Epidermal melanocyte (primary cell): Measurements from ENCODE around the gene EHD3.

ENCODE experiments used
- DNase-seq: peaks from one replicate; pipeline ENCODE4 v3.0.0; 2011; ENCODE audit warnings: low spot score; ENCODE audit not compliant: insufficient read length

The EHD3 gene

GRCh38 chr2:31284107-31284506 is 50.2 kb downstream of the EHD3 start:
- no peak for DNase-seq

DNA sequence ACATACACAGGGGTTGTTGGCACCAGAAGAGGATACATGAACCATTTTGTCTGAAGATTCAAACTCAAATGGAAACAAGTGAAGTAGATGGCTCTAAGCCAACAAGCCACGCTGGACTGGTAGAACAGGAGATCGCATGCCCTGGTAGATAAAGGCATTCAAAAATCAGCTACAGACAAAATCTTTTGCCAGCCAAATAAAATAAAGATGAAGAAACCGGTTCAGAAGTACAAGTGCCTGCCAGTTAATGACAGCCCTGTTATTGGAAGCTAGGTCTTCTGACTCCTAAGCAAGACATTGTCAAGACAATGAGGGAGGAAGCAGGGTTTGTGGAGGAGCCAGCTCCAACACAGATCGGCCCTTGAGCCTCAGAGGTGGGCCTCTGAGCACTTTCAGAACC is 52.3 kb downstream of the EHD3 start:
- no peak for DNase-seq

GRCh38 chr2:31286961-31287550 is 53.1 kb downstream of the EHD3 start:
- no peak for DNase-seq

DNA sequence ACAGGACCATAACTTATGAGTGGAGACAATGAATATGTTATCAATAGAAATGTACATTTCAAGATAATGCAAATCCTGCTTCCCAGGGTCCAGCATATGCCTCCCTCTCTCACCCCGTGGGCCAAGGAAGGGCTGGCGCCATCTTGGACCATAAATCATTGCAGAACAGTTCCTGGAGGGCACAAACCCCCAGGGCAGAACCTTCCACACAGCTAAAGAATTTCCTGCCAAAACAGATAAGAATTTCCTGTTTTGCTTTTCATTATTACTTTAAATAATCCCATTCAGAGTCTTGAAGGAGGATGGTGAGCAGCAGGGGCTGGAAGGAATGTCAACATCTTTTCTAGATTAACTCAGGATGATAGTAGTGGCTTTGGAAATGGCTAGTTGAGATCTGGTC is 53.7 kb downstream of the EHD3 start:
- DNase-seq: no peak

- no peak for DNase-seq
Measured at GRCh38 chr2:31294196-31294595, 60.2 kb downstream of the EHD3 start.

- no peak for DNase-seq
Measured at GRCh38 chr2:31296641-31297287, 62.8 kb downstream of the EHD3 start.

DNA sequence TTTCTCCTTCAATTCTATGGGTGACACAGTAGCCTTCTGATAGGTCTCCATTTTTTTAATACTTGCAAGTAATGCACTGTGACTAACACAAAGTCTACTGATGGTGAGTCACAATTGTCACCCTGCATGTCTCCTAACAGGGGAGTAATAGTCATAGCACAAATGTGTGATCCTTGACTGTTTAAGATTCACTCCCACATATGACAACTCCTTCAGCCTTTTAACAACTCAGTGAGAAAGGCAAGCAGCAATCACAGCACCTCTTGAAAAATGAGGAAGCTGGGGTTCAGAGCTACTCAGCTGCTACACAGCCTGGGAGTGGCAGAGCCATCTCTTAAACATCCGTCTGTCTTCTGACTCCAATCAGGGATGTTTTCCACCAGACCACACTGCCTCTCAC is 63.8 kb downstream of the EHD3 start:
- DNase-seq: no peak

- no peak for DNase-seq
Measured at GRCh38 chr2:31299547-31299946, 65.6 kb downstream of the EHD3 start.

- no peak for DNase-seq
Measured at GRCh38 chr2:31300309-31300708, 66.4 kb downstream of the EHD3 start.

GRCh38 chr2:31302940-31303563 is 69.1 kb downstream of the EHD3 start:
- DNase-seq: no peak

GRCh38 chr2:31304816-31305215 is 70.9 kb downstream of the EHD3 start:
- DNase-seq: no peak

GRCh38 chr2:31312898-31313297 is 78.9 kb downstream of the EHD3 start:
- DNase-seq: no peak

DNA sequence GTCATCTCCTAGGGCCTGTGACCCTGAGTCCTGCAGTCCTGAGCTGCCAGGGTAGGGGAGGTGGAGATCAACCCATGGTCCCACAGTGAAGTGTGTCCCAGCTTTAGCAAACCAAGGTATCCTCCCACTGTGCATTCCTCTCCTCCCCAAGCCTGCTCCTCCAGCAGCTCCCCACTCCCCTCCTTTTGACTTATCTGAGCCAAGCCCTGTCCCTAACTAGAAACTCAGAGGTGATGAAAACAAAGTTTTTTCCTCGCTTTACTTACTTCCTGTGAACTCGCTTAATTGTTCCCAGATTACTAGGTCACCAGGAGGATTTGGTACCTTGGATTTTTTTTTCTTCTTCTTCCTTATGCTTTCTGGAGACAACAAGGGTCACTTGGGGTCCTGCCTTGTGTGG is 80.8 kb downstream of the EHD3 start:
- DNase-seq: no peak

DNA sequence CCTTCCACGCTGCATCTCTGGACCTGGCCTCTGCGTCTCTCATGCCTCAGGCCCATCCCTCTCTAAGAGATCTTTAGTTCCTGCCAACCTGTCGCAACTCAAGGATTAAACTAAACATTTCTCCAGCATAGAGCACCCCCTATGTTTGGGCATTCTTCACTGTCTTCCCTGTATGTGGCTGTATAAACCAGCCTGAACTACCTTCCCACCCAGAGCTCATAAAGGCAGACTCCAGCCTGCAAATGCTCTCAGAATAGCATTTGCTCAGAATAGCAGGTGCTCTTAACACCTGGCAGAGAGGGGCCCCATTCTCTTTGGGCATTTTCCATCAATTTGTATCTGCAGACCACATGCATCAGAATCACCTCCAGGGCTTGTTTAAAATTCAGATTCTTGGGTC is 83.4 kb downstream of the EHD3 start:
- DNase-seq: no peak

DNA sequence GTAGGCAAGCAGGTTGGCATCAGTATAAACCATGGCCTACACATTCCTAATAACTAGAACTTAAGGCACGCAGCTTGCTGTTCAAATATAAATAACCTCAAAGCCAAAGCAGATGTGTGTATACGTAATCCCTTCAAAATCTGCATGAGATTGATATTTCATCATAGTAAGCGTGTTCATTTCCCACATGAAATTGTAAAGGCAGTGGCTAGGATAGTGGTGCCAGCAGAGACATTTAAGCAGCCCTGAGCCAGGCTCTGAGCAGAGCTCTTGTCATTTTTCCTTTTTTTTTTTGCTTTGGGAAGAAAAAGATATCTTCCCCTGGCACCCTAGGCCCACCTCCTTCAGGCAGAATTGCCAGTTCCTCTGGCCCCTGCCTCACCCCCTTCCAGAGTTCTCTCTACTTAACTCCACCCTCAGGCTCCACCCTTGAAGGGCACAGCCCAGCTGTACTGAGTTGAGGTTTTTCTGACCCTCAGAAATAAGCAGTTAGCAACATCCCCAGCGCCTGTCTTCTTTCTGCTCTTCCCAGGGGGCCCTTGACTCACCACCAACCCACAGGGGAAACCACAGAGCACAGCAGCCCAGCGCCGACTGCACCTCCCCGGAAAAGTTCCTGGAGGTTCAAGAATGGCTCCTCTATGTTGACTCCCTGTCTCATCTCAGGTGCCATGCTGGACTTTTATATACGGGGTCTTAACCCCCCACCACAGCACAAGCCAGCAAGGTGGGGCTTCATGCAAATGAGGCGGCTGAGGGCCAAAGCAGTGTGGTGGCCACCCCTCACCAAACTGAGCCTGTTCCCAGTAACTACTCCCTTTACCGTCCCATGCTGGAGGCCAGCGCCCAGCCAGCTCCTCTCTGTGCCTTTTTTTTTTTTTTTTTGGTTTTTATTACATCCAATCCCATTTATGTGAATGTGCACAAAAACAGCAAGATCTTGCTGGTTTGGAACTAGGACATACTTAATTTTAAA is 84.7 kb downstream of the EHD3 start:
- DNase-seq: peak; percentile 32
